Measurements from ENCODE around the gene SPAG9. TPM values are rescaled to one million over a fixed set of nuclear protein-coding genes. Genes with fewer than 3 reads are reported as not detected.
"Not testable (repeated sequence)": the region's sequence is repeated elsewhere in the genome, so short reads cannot be mapped to it uniquely, and the experiment has no call there.

Gene SPAG9
- total and polyA plus RNA-seq, 7 donors, result 21.6 to 79.9 (median 74.3) TPM

GRCh38 chr17:51097708-51098446, 22.8 kb downstream of the SPAG9 start:
- no peak for DNase-seq
- Histone ChIP-seq H3K9me3 (no peaks in the 10 kb centered on the region), H3K4me3 (no peak overlapping the region), H3K27me3 (no peaks in the 10 kb centered on the region), H3K36me3 (no peaks in the 10 kb centered on the region), H3K4me1 (peaks cover 0 to 22% (median 12%) of the 10 kb centered on the region in 4 donors), H3K27ac (no peak overlapping the region)
- WGBS, 2 donors, result 19 to 63% methylated on average over 4 of the region's 4 CpGs
- intact Hi-C loops (cut with DNase I), result no loop called here
- TF ChIP-seq EP300 (IDR thresholded peaks at IDR 0.05), result no peak
- TF ChIP-seq CTCF (IDR thresholded peaks at IDR 0.05), result no peak
- TF ChIP-seq POLR2AphosphoS5 (IDR thresholded peaks at IDR 0.05), result no peak
- TF ChIP-seq POLR2A (IDR thresholded peaks at IDR 0.05), result no peak

- Histone ChIP-seq H3K9me3 (no peaks in the 10 kb centered on the region), H3K4me3 (no peak overlapping the region), H3K4me1 (peaks cover 0 to 24% (median 16%) of the 10 kb centered on the region in 4 donors), H3K27me3 (no peaks in the 10 kb centered on the region), H3K36me3 (no peaks in the 10 kb centered on the region), H3K27ac (no peak overlapping the region)
- intact Hi-C loops (cut with DNase I), result no loop called here
- WGBS, 2 donors, result 82% methylated on average over 2 of the region's 2 CpGs
- no peak for DNase-seq
- no peak for TF ChIP-seq POLR2A (IDR thresholded peaks at IDR 0.05)
- no peak for TF ChIP-seq POLR2AphosphoS5 (IDR thresholded peaks at IDR 0.05)
- no peak for TF ChIP-seq EP300 (IDR thresholded peaks at IDR 0.05)
- no peak for TF ChIP-seq CTCF (IDR thresholded peaks at IDR 0.05)
Measured at GRCh38 chr17:51091635-51092034, 29.0 kb downstream of the SPAG9 start.

- peaks cover 0 to 28% (median 12%) of the 10 kb centered on the region in 4 donors for H3K4me1 ChIP-seq
- H3K4me3 ChIP-seq; DNase-seq; intact Hi-C loops (cut with DNase I); H3K27ac ChIP-seq; H3K9me3 ChIP-seq; H3K36me3 ChIP-seq; H3K27me3 ChIP-seq: not testable (repeated sequence)
- 92 to 93% methylated on average over 10 of the region's 10 CpGs for WGBS, 2 donors
Measured at GRCh38 chr17:51088868-51089267, 31.8 kb downstream of the SPAG9 start.

GRCh38 chr17:51088287-51088686, 32.4 kb downstream of the SPAG9 start:
- peaks cover 0 to 23% (median 9%) of the 10 kb centered on the region in 4 donors for H3K4me1 ChIP-seq
- H3K4me3 ChIP-seq, result no peak overlapping the region
- H3K27me3 ChIP-seq, result no peaks in the 10 kb centered on the region
- TF ChIP-seq EP300 (IDR thresholded peaks at IDR 0.05), result no peak
- no peak for TF ChIP-seq POLR2A (IDR thresholded peaks at IDR 0.05)
- no peak for TF ChIP-seq CTCF (IDR thresholded peaks at IDR 0.05)
- TF ChIP-seq POLR2AphosphoS5 (IDR thresholded peaks at IDR 0.05), result no peak
- H3K36me3 ChIP-seq, result no peaks in the 10 kb centered on the region
- no peak overlapping the region for H3K27ac ChIP-seq
- DNase-seq, result no peak
- 89% methylated on average over 9 of the region's 9 CpGs for WGBS, 2 donors
- H3K9me3 ChIP-seq, result no peaks in the 10 kb centered on the region
- intact Hi-C loops (cut with DNase I), result no loop called here

GRCh38 chr17:51087072-51087757, 33.5 kb downstream of the SPAG9 start:
- intact Hi-C loops (cut with DNase I), result no loop called here
- no peak for DNase-seq
- Histone ChIP-seq H3K4me1 (peaks cover 0 to 23% (median 9%) of the 10 kb centered on the region in 4 donors), H3K27me3 (no peaks in the 10 kb centered on the region), H3K27ac (no peak overlapping the region), H3K4me3 (no peak overlapping the region), H3K9me3 (no peaks in the 10 kb centered on the region), H3K36me3 (no peaks in the 10 kb centered on the region)
- WGBS, 2 donors, result 72 to 87% methylated on average over 2 of the region's 2 CpGs
- TF ChIP-seq EP300 (IDR thresholded peaks at IDR 0.05), result no peak
- TF ChIP-seq POLR2AphosphoS5 (IDR thresholded peaks at IDR 0.05), result no peak
- TF ChIP-seq POLR2A (IDR thresholded peaks at IDR 0.05), result no peak
- TF ChIP-seq CTCF (IDR thresholded peaks at IDR 0.05), result no peak

Measured in sigmoid colon (tissue), 7 donors.